ENCODE results near the gene EDN2. TPM values are rescaled to one million over a fixed set of nuclear protein-coding genes. Genes with fewer than 3 reads are reported as not detected.

EDN2 gene
- total and polyA plus RNA-seq, 2 of the 8 experiments (the other 6 are each of a cell fraction or from before 2014, with no cell fraction given) = 0.32 to 0.39 TPM

DNA sequence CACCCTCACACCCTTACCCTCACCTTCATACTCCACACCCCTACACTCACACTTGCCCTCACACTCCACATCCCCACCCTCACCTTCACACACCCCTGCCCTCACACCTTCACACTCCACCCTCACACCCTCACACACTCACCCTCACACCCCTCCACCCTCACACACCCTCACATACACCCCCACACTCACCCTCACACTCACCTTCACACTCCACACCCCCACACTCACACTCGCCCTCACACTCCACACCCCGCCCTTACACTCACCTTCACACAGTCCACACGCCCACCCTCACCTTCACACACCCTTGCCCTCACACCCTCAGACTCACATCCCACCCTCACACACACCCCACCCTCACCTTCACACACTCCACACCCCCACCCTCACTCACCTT is 43.6 kb upstream of the EDN2 start (continued):
- TF ChIP-seq, protein P1, sequence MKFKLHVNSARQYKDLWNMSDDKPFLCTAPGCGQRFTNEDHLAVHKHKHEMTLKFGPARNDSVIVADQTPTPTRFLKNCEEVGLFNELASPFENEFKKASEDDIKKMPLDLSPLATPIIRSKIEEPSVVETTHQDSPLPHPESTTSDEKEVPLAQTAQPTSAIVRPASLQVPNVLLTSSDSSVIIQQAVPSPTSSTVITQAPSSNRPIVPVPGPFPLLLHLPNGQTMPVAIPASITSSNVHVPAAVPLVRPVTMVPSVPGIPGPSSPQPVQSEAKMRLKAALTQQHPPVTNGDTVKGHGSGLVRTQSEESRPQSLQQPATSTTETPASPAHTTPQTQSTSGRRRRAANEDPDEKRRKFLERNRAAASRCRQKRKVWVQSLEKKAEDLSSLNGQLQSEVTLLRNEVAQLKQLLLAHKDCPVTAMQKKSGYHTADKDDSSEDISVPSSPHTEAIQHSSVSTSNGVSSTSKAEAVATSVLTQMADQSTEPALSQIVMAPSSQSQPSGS (IDR thresholded peaks at IDR 0.05; ENCODE audit: low read length) = no peak
- TF ChIP-seq BCL11A (IDR thresholded peaks at IDR 0.05; ENCODE audit: low read depth in 2 of 2, low read length in 2 of 2) = no peak
- no peak for TF ChIP-seq SP2 (IDR thresholded peaks at IDR 0.05; ENCODE audit: low read length)
- no peak for TF ChIP-seq ZNF274 (IDR thresholded peaks at IDR 0.05; ENCODE audit: borderline replicate concordance, extremely low read depth, low read length)
- no peak for TF ChIP-seq FOSL1 (IDR thresholded peaks at IDR 0.05; ENCODE audit: insufficient read depth, low read depth, low read length)
